ENCODE data around the gene XXYLT1.
"Not testable (repeated sequence)": the region's sequence is repeated elsewhere in the genome, so short reads cannot be mapped to it uniquely, and the experiment has no call there.

The XXYLT1 gene, protein sequence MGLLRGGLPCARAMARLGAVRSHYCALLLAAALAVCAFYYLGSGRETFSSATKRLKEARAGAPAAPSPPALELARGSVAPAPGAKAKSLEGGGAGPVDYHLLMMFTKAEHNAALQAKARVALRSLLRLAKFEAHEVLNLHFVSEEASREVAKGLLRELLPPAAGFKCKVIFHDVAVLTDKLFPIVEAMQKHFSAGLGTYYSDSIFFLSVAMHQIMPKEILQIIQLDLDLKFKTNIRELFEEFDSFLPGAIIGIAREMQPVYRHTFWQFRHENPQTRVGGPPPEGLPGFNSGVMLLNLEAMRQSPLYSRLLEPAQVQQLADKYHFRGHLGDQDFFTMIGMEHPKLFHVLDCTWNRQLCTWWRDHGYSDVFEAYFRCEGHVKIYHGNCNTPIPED

DNA sequence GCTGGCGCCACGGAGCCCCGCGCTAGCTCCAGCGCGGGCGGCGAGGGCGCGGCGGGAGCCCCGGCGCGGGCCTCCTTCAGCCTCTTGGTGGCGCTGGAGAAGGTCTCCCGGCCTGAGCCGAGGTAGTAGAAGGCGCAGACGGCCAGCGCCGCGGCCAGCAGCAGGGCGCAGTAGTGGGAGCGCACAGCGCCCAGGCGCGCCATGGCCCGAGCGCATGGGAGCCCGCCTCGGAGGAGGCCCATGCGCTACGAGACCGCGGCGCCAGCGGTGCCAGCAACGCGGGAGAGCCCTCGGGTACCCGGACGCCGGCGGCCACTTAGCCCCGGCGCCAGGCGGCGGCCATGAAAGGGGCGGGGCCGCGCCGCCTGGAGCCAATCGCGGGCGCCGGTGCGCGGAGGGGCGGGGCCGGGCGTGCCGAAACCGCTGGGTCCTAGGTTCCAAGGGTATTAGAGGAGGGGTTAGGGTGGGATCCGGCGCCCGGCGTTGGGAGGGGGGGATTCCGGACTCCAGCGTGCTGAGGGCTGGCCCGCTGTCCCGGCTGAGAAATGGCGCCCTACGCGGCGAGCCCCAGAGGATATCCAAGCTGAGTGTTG is at the start of gene XXYLT1:
Gene XXYLT1, minus strand, starts transcription at position 343 of the 593 bp plus-strand sequence. Its CDS starts 101 bp downstream, at position 242.
- DNase-seq = peak; percentile 91

DNA sequence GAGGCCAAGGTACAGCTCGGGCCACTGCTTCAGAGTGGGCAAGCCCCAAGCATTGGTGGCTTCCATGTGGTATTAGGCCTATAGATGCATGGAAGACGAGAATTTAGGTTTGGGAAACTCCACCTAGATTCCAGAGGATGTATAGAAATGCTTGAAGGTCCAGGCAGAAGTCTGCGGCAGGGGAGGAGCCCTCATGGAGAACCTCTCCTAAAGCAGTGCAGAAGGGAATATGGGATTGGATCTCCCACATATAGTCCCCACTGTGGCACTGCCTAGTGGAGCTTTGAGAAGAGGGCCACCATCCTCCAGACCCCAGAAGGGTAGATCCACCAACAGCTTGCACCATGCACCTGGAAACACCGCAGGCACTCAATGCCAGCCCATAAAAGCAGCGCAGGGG is 48.1 kb upstream of the XXYLT1 start:
- DNase-seq = no peak

DNA sequence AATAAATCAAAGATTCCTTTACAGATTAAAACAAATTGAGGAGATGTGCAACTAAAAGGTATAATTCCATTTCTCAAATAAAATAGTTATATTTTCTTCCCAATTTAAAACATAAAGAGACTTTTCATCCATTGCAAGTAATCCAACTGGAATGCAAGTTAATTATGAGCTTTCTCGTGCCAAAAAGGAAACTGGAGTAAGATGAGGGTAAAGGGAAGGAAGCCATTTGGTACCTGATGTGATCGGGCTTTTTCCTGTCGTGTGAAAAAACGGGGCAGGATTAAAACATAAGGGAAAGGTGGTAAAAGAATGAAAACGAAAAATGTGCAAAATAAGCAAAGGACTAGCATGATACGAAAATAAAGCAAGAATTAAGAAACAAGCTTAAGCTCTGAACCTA is 41.8 kb upstream of the XXYLT1 start:
- DNase-seq = peak; percentile 3

DNA sequence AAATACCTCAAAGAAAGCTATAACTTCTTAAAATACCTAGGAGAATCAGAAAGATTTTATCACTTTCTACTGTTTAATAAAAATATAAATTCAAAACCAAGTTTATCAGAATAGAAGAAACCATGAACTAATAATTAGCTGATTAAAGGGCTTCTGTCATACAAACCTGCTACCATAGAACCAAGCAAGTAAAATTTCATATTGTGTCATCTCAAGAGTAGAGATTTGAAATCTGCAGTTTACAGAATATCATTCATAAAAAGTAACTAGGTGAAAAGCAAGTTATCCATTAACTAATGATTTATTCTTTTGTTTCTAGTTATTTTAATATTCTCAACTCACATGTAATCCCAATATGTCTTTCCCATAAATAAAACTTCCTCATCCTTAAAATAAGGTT is 36.8 kb upstream of the XXYLT1 start:
- no peak for DNase-seq

DNA sequence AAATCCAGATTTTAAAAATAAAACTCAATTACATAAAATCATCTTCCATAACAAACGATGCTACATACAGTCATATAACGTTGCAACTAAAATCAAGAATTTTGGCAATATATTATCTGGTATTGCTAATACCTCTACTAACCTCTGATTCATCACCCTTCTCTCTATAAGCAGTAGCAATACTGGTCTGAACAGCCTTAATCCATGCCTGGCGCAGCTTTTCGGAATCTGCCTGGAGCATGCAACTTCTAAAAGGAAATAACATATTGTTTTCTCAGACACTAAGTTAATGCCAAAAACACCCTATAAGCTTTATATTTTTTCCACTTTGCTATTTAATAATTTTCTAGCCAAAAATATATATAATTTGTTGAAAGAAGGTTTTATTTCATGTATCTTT is 35.4 kb upstream of the XXYLT1 start:
- DNase-seq = no peak

DNA sequence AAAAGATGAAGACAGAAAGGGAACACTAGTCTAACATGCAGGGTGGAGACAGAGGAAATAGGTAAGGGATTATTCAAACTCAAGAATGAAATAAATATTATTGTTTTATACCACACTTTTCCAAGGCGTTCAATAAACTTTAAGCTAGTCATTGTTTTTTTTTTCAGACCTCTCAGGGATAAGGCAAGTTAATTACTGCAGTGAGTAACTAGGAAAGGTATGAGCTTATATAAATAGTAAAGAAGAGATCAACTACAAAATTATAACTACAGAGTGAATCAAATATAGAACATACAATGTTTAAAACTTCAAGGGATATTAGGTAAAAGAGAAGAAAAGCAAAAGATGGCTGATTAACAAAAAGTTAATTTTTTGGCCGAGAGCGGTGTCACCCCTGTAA is 31.5 kb upstream of the XXYLT1 start:
- DNase-seq = peak; percentile 27

DNA sequence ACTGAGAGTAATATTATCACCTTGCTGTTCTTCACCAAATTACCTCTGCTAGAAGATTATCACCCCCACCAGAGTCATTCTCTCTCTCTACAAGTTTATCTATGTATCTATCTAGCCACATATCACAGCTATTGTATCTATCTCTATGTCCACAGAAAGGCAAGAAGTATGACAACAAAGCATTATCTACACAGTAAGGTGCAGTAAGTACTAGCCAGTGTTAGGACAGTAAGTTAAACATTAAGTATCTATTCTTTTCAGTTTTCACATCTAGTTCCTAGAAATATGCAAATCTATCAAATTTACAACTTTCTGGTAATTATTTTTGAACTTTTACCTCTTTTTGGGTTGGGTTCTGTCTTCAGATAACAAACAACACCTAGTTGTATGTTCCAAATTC is 26.5 kb upstream of the XXYLT1 start:
- DNase-seq = no peak

DNA sequence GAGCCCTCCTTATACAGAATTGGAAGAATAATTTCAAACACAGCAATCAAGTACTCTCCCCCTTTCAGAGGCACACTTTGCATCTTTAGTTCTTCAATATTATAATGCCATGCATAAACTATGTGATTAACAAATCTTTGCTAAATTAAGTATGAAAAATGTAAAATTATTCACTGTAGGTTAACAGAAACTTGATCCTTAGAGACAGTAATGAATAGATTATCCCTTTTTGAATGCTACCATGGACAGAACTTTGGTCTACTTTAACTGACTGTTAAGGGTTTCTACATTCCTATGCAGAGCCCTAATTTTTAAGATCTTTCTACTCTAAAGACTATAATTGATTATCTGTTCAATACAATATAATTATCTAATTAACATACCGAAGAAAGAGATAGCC is 25.7 kb upstream of the XXYLT1 start:
- no peak for DNase-seq

DNA sequence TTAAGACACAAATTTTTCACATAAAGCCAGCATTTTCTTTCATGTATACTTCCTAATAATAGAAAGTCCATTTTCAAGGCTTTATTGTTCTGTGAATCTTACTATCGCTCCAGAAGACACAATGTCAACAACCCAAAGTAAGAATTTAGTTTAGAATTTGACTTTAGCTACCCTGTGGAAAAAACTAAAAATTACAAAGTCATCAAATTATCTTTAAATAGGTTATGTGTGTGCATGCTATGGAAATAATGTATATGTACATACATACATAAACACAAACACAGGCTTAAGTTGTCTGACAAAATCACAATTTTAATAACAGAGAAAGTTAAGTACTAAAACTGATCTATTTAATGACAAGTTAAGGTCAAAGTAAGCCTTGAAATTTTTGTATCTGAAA is 20.2 kb upstream of the XXYLT1 start:
- no peak for DNase-seq

DNA sequence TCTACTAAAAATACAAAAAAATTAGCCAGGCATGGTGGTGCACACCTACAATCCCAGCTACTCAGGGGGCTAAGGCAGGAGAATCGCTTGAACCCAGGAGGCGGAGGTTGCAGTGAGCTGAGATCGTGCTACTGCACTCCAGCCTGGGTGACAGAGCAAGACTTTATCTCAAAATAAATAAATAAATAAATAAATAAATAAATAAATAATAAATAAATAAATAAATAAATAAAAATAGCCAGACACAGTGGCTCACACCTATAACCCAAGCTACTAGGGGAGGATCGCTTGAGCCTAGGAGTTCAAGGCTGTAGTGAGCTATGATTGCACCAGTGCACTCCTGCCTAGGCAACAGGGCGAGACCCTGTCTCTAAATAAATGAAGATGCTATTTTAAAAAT is 19.7 kb upstream of the XXYLT1 start:
- not testable (repeated sequence) for DNase-seq

DNA sequence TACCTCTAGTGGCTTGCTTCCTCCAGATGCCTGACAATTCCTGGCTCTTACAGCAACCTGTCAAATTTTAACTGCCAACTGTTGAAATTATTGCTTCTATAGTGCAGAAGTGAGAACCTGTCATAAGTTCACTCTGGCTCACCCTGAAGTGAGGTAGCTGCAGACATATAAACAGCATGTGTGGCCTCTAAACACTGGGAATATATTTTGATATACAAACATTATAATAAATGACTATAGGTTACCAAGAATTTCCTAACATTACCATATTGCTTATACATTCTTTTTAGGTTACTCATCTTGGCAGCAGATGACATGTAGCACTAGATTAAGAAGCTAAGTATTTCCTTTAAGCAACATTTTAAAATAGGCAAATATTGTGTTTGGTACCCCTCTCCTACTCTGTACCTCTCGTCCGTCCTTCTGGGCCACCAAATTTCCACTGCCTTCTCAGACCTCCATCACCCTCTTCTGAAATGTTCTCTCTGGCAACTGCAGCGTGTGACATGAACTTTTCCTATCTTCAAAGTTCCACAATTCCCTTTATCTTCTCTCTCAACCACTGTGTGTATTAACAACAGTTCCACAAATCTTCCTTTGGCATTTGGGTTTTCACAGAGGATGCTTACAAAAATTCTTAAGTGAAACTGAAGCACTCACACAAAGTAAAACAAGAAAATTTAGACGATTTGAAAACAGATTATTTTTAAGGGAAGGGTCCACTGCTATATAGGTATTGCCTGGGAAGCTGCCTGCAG is 15.3 kb upstream of the XXYLT1 start:
- DNase-seq = peak; percentile 83

DNA sequence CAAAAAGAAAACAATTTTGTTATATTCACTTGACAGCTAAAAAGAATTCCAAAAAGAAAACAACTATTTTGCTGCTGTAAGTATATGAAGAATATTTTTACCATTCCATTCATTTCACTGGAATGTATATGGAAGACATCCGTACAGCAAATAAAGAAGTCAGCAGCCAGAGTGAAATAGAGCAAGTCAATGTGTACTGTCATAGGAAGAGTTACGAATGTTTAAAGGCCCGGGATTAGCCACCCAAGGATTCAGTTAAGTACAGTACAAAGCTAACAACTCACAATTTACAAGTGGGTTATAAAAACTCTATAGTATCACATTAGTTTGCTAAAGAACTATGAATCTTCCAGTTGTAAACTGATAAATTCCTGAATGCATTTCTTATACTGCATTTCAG is 14.4 kb upstream of the XXYLT1 start:
- DNase-seq = peak; percentile 16

DNA sequence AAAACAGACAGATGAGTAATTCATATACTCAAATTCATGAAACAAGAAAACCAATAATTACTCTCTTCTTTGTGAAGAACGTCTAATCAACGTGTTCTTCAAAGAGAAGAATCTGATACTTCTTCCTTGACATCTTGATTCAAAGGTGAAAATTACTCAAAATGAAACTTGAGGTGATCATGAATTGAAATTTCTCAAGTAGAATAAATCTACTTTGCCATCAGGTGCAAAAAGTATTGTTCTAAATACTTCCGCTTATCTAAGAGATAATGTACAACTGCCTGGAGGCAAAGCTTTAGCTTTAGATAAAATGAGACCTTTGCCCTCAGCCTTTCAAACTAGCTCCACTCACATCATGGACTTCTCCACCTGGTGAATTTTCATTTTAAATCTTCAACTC is 13.9 kb upstream of the XXYLT1 start:
- no peak for DNase-seq

DNA sequence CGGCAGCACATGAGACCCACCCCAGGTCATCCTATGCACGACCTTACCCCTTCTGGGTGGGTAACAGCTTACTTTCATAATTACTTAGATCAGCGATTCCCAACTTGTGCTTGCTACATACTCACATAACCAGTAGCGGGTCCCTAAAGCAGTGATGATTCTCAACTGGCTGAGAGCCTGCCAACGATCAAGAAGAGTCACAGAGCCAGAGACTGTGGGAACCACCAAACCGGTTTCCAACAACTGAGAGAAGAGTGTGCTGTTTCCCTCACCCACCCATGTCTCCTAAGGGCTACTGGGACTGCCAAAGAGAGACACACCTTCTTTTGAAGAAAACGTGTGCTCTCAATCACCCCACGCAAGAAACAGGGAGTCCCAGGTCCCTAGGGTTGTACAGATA is 12.0 kb upstream of the XXYLT1 start:
- no peak for DNase-seq

DNA sequence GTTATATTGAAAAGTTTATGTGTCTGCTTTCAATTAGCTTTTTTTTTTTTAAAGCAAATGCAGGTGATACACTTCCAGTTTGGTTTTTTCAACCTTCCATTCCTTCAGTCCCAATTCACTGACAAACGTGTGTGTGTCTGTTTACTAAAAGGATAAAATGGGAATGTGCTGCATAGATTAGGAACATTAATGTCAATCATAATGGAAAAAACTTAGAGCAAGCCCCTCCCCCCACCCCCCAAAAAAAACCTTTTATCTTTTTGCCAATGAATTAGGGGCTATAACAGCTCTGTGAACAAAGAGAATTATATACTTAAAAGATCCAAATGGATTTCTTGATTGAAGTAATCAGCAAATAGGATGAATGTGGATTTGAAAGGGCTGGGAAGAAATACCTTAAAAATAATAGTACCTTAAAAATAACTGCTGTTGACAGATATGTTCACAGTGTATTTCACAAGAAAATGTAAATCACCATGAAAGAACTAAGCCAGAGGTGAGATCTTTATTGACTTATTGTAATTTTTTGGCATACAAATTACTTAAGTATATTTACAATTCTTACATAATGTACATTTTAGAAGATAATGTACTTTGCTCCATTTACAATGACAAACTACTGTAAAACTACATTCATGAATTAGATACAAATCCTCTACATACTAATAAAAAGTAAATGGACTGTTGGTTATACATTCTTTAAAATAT is 3.5 kb upstream of the XXYLT1 start:
- DNase-seq = no peak

DNA sequence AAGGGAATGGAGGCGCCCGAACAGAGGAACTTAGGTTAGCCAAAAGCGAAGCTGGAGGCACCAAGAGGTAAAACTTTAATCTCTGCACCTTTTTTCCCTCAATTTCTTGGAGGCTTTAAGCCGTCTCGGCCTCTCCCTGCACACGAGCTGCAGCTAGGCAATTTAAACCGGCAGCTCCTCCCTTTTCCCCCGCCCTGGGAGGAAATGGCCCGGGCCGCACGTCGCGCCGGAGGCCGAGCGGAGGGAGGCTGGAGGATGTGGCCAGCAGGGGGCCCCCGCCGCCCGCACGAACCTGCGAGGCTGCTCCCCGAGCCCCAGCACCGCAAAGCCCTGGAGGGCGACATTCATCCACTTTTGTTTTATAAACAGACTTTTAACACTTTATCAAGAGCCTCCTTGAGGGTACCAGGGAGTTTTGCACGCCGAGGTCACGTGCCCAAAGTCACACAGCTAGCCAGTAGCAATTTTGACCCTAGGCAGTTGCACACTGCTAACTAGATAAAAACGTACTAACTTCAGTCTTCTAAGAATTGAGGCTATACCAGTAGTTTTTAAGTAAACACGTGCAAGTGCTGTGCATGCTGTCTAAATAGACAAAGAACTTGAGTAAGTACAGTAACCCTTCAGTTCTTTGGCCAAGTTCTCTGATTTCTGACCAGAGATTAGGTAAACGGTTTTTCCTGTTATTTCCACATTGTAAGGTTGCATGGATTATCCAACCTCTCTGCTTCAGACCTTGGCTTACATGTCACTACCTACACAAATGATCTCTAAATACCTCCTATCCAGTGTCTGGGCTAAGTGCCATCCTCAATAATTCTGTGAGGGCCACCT is 668 bp upstream of the XXYLT1 start:
- DNase-seq = peak; percentile 88

DNA sequence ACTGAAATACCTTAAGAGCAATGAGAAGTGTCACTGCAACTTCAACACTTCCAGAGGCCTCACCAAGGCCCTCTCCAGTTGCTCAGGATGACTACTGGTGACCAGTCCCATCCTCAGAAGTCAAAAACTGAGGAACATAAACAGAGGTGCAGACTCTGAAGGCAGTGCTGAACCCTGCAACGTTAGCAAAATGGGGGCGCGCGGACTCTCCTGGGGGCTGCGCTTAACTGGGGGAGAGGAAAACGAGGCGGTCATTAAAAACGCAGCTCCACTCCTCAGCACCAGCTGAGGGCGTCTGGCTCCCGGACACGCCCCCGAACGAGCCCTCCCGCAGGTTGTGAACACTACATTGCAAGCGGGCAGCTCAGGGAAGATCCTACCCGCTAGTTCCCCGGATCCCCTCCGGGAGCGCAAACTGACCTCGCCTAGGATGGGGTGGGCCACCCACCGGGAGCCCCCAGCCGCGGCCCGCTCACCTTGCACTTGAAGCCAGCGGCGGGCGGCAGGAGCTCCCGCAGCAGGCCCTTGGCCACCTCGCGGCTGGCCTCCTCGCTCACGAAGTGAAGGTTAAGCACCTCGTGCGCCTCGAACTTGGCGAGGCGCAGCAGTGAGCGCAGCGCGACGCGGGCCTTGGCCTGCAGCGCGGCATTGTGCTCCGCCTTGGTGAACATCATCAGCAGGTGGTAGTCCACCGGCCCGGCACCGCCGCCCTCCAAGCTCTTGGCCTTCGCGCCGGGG is 711 bp downstream of the XXYLT1 start:
- DNase-seq = peak; percentile 51

DNA sequence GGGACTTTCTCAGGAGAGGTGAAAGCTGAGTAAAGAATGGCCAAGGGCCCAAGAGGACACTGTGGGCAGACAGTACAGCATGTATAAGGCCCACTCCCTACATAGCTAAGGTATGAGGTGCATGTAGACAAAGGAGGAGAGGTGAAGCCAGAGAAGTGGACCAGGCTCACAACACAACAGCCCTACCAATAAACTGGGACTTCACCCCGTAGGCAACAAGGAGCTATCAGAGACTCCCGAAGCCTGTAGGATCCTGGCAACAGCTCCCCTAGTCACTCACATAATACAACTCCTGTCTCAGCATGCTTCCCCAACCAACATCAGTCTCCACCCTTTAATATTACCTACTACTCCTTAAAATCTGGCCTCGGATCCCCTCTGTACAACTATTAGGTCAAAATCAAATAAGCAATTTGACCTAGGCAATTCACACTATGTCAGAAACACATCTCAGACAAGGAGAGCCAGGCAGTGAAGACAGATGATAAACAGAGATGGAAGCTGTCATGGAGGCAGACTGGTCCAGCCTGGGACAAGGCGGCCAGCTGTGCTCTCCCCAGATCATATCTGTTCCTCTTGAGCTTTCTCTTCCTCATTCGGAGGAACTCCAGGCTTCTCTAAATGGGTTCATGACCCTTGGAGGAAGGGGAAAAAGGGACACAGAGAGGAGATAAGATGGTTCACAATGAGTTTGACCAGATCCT is 1.4 kb downstream of the XXYLT1 start:
- DNase-seq = no peak

DNA sequence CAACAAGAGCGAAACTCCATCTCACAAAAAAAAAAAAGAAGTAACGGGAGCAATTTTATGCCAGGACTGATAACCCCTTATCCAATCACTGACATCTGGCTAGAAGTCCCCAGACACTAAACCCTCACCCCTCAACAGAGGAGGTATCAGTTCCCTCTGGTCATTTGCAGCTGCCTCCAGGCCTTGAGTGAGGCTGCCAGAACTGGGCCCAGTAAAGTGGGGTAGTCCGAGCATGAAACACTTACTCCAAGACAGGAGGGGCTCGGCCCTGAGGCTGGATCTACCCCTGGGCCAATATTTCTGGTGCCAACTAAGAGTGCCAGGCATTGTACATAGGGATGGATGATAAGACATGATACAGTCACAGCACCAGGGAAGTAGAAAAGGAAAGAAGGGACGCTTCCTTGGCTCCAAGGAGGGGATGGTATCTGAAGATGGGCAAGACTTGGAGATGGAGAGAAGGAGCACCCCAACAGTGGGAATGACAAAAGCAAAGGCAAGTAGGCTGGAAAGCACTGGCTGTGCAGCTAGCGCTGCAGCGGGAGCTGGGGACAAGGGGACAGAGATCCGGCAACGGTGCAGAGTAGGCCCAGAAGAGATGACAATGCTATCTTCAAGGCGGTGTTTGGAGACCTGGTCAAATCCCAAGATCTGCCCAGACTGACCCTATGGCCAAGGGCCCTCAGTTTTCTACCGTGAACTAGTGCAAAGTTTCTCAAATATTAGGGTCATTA is 2.2 kb downstream of the XXYLT1 start:
- no peak for DNase-seq

DNA sequence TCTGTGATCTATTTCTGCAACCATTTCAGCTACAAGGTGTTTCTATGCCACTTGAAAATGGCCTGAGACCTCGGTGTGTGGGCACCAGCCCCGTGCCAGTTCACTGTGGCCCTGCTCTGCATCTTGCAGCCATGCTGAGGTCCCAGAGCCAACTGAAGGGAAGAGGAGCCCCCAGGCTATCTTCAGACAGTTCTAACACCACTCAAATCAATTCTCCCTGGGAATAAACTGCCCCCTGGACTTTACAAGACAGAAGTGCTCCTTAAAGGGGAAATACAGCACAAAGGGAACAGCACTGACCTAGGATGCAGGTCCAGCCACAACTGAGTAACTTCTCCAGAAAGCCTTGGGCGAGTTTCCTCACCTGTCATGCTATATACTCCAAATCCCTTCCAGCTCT is 3.9 kb downstream of the XXYLT1 start:
- DNase-seq = no peak
